Measurements from ENCODE around the gene BCL6.

DNA sequence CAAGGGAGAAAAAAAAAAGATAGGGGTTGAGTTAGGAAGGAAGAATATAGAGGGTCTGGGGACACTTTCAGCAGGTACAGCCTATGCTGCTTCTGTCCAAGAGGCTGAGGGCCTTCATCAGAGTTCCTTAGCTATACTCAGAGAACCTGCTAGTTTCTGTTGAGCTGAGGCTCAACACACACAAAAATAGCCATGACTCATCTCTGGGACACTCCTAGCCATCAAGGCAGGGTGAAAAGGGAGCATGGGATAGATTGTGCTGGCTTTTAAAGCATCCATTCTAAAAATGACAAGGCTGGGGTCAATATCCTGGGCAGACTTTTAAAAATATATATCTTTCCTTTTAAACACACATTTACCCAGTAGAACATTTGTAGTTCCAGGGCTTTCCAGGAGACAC lies 40.1 kb downstream of the BCL6 start:
- TF ChIP-seq, protein P1, sequence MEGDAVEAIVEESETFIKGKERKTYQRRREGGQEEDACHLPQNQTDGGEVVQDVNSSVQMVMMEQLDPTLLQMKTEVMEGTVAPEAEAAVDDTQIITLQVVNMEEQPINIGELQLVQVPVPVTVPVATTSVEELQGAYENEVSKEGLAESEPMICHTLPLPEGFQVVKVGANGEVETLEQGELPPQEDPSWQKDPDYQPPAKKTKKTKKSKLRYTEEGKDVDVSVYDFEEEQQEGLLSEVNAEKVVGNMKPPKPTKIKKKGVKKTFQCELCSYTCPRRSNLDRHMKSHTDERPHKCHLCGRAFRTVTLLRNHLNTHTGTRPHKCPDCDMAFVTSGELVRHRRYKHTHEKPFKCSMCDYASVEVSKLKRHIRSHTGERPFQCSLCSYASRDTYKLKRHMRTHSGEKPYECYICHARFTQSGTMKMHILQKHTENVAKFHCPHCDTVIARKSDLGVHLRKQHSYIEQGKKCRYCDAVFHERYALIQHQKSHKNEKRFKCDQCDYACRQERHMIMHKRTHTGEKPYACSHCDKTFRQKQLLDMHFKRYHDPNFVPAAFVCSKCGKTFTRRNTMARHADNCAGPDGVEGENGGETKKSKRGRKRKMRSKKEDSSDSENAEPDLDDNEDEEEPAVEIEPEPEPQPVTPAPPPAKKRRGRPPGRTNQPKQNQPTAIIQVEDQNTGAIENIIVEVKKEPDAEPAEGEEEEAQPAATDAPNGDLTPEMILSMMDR (IDR thresholded peaks at IDR 0.05; ENCODE audit: poor library complexity) = no peak
- TF ChIP-seq EZH2 (IDR thresholded peaks at IDR 0.05; ENCODE audit: borderline replicate concordance) = no peak

Measured in hepatocyte (in vitro differentiated cells).